Measurements from ENCODE around the gene EDAR.

DNA sequence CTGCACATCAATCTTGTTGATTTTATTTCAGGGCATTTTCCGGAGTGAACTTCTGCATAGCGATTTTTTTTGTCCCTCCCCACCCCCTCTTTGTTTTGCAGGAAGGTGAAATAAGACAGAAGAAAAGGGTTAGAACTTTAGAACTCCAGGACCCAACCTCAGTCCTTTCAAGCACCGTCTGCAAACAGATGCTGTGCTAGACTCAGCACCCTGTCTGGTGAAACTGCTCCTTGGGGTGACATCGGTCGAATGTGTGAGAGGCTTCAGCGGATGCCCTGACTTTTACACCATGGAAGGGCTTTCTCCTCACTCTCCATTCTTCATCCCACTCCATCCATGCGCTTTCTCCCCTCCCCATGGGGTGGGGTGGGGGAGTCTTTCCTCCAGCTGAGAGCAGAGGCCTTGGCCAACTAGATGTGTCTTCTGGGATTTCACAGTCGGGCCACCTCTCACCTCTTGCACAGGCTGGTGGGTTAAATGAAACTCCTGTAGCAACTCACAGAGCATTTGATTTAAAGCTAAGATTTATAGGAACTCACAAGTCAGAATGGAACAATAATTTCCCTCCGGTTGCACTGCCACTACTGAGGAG lies 43.3 kb upstream of the EDAR start:
- no peak for TF ChIP-seq POLR2AphosphoS5 (IDR thresholded peaks at IDR 0.05)
- TF ChIP-seq, protein P1, sequence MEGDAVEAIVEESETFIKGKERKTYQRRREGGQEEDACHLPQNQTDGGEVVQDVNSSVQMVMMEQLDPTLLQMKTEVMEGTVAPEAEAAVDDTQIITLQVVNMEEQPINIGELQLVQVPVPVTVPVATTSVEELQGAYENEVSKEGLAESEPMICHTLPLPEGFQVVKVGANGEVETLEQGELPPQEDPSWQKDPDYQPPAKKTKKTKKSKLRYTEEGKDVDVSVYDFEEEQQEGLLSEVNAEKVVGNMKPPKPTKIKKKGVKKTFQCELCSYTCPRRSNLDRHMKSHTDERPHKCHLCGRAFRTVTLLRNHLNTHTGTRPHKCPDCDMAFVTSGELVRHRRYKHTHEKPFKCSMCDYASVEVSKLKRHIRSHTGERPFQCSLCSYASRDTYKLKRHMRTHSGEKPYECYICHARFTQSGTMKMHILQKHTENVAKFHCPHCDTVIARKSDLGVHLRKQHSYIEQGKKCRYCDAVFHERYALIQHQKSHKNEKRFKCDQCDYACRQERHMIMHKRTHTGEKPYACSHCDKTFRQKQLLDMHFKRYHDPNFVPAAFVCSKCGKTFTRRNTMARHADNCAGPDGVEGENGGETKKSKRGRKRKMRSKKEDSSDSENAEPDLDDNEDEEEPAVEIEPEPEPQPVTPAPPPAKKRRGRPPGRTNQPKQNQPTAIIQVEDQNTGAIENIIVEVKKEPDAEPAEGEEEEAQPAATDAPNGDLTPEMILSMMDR (IDR thresholded peaks at IDR 0.05) = no peak
- TF ChIP-seq EP300 (IDR thresholded peaks at IDR 0.05) = no peak
- no peak for TF ChIP-seq POLR2A (IDR thresholded peaks at IDR 0.05)

All from sigmoid colon (tissue), 4 donors.